Mucosa of descending colon (tissue), 3 donors: ENCODE data around the gene PEDS1. TPM values are rescaled to one million over a fixed set of nuclear protein-coding genes. Genes with fewer than 3 reads are reported as not detected.
A peak's percentile ranks its signal among the peaks of the same experiment; 100 is the strongest.

Experiments
- ATAC-seq: fragments of 200-7000 bp; cut with Tn5 transposase; one replicate; pipeline ENCODE4 v1.9.1; 2020; ENCODE audit warnings: mild to moderate bottlenecking, moderate library complexity
- DNase-seq, 3 donors: peaks; one replicate each; pipeline ENCODE4 v3.0.0-alpha.2; 2020
- H3K36me3 ChIP-seq: fragments of 200-600 bp; one replicate; pipeline ENCODE4 v1.8.0; 2021; ENCODE audit warnings: low read depth, mild to moderate bottlenecking
- H3K4me1 ChIP-seq: fragments of 200-600 bp; one replicate; pipeline ENCODE4 v1.8.0; 2021; ENCODE audit warnings: low read depth, mild to moderate bottlenecking
- H3K4me3 ChIP-seq: fragments of 200-600 bp; one replicate; pipeline ENCODE4 v1.8.0; 2021; ENCODE audit warnings: mild to moderate bottlenecking
- H3K9me3 ChIP-seq: fragments of 200-600 bp; one replicate; pipeline ENCODE4 v1.8.0; 2021; ENCODE audit warnings: mild to moderate bottlenecking
- CTCF ChIP-seq: fragments of 200-600 bp; IDR thresholded peaks from one replicate; pipeline ENCODE4 v1.8.0; 2022; ENCODE audit warnings: antibody characterized with exemption, mild to moderate bottlenecking
- intact Hi-C, 2 donors: fragments of 100-400 bp; cut with DNase I in 1 of 2; cut with micrococcal nuclease in 1 of 2; formaldehyde crosslinking; loops; one replicate each; pipeline versions ENCODE4 v1.11.0 to v1.11.1; 2022; cut with DNase I, micrococcal nuclease
- total RNA-seq, 3 donors: library from RNA; stranded (reverse); fragmentation: NEBNext Ultra II Directional in 2 of 3; extraction: Animal tissue kit (Norgen Biotek cat#: 25700) in 2 of 3; gene quantifications; one replicate each; pipeline versions ENCODE4 v1.2.1 to v1.2.4, GENCODE V29; 2021 to 2023
- donor health status: DM: no; HTN: no; CAD: no; lungs with moderate emphysema.
- donor health status: DM: no; HTN: no; CAD: no.
- donor health status: DM: no; HTN: yes; CAD: no.

PEDS1 gene
- total RNA-seq, 3 donors from 2014 or later: 21.2 to 34.3 (median 23.3) TPM

- Histone ChIP-seq H3K36me3 (no peaks in the 10 kb centered on the region), H3K4me3 (peak overlapping the region; percentile 7), H3K4me1 (peaks cover 25% of the 10 kb centered on the region), H3K9me3 (no peaks in the 10 kb centered on the region)
- peak; percentile 13 for TF ChIP-seq CTCF
- ATAC-seq (peak; percentile 90), DNase-seq (peak; percentile 96 to 98 (median 97))
- intact Hi-C loops: no loop called here
These were observed 37.7 kb downstream of the PEDS1 start for GRCh38 chr20:50115591-50116367.

GRCh38 chr20:50115041-50115512 is 38.4 kb downstream of the PEDS1 start:
- ATAC-seq (no peak), DNase-seq (no peak)
- Histone ChIP-seq H3K9me3 (no peaks in the 10 kb centered on the region), H3K4me1 (peaks cover 32% of the 10 kb centered on the region), H3K36me3 (no peaks in the 10 kb centered on the region), H3K4me3 (no peak overlapping the region)
- no peak for TF ChIP-seq CTCF
- intact Hi-C loops: no loop called here

GRCh38 chr20:50113420-50114224 is 39.9 kb downstream of the PEDS1 start:
- intact Hi-C loops: no loop called here
- peak overlapping the region; percentile 99 for H3K4me3 ChIP-seq
- peaks cover 45% of the 10 kb centered on the region for H3K4me1 ChIP-seq
- TF ChIP-seq CTCF: no peak
- H3K9me3 ChIP-seq: no peaks in the 10 kb centered on the region
- no peaks in the 10 kb centered on the region for H3K36me3 ChIP-seq
- DNase-seq (no peak), ATAC-seq (no peak)

- ATAC-seq (peak; percentile 88), DNase-seq (peak; percentile 92 to 95 (median 94))
- peaks cover 51% of the 10 kb centered on the region for H3K4me1 ChIP-seq
- no peak for TF ChIP-seq CTCF
- intact Hi-C loops: no loop called here
- no peaks in the 10 kb centered on the region for H3K36me3 ChIP-seq
- H3K4me3 ChIP-seq: peak within 1 kb of the TSS; percentile 99
- no peaks in the 10 kb centered on the region for H3K9me3 ChIP-seq
These were observed 40.8 kb downstream of the PEDS1 start, which contains the start of gene UBE2V1 for GRCh38 chr20:50112512-50113419. Gene UBE2V1 (minus strand): TSS chr20:50113150. CDS start chr20:50113128, 22 bp downstream.
